H1 (cell line): Measurements from ENCODE around the gene RGS2. TPM values are rescaled to one million over a fixed set of nuclear protein-coding genes. Genes with fewer than 3 reads are reported as not detected.

Experiments used
- CTCF ChIA-PET: fragments of 300-600 bp; sonication (Branson Sonifier 250); formaldehyde crosslinking; loops from one replicate; lab custom pipeline; 2021; ENCODE audit not compliant: partially characterized antibody; lab: Charles Lee
- POLR2A ChIA-PET: fragments of 300-600 bp; sonication (Branson Sonifier 250); formaldehyde crosslinking; loops from one replicate; lab custom pipeline; 2021; ENCODE audit warnings: inconsistent platforms; ENCODE audit not compliant: partially characterized antibody; lab: Charles Lee
- DNase-seq, 2 experiments: peaks; one replicate each; pipeline versions ENCODE4 v3.0.0 to v3.0.0-alpha.2; 2010 to 2022; ENCODE audit warnings: low spot score in 2 of 2, low read depth in 1 of 2, mixed read lengths in 1 of 2
- FAIRE-seq: peaks from 2 replicates; lab custom pipeline; 2011; peaks lifted over from hg19 to GRCh38; lab: Jason Lieb, UNC
- H2AFZ ChIP-seq: 2 replicates; pipeline ENCODE4 v1.8.1; 2012; ENCODE audit warnings: low read length, inconsistent platforms
- H2AK5ac ChIP-seq: 2 replicates; pipeline ENCODE4 v1.6.1; 2013; ENCODE audit warnings: low read depth, low read length
- H2BK120ac ChIP-seq: replicated peaks from 2 replicates; pipeline ENCODE3; 2013; ENCODE audit warnings: low read depth, low read length, inconsistent platforms
- H2BK12ac ChIP-seq: 2 replicates; pipeline ENCODE4 v1.6.1; 2013; ENCODE audit warnings: low read depth, low read length
- H2BK15ac ChIP-seq: 2 replicates; pipeline ENCODE4 v1.6.1; 2013; ENCODE audit warnings: low read length
- H2BK20ac ChIP-seq: 2 replicates; pipeline ENCODE4 v1.6.1; 2013; ENCODE audit warnings: low read length
- H2BK5ac ChIP-seq: 2 replicates; pipeline ENCODE4 v1.6.1; 2013; ENCODE audit warnings: low read depth, low read length
- H3K14ac ChIP-seq: 2 replicates; pipeline ENCODE4 v1.6.1; 2013; ENCODE audit warnings: inconsistent platforms; ENCODE audit not compliant: insufficient read length
- H3K18ac ChIP-seq: 2 replicates; pipeline ENCODE4 v1.6.1; 2013; ENCODE audit warnings: low read length; ENCODE audit errors: extremely low read depth
- H3K23ac ChIP-seq: 2 replicates; pipeline ENCODE4 v1.6.1; 2013; ENCODE audit warnings: inconsistent platforms; ENCODE audit not compliant: insufficient read length
- H3K23me2 ChIP-seq: 2 replicates; pipeline ENCODE4 v1.6.1; 2013; ENCODE audit warnings: low read depth, low read length
- H3K27ac ChIP-seq: 2 replicates; pipeline ENCODE4 v1.6.1; 2011; ENCODE audit warnings: low read depth, low read length, inconsistent platforms
- H3K27me3 ChIP-seq, 4 experiments: replicated peaks in 1 of 4; 1 replicate in 1 of 4; 2 replicates in 3 of 4; pipeline versions ENCODE4 v1.6.1 to v1.8.1; 2011 to 2013; ENCODE audit warnings: low read length in 3 of 4, mild to moderate bottlenecking in 3 of 4, inconsistent platforms in 2 of 4, mixed read lengths in 2 of 4, moderate library complexity in 1 of 4; ENCODE audit not compliant: control insufficient read depth in 3 of 4, insufficient read depth in 3 of 4; ENCODE audit errors: extremely low read depth in 1 of 4
- H3K36me3 ChIP-seq, 4 experiments: 2 replicates each; pipeline versions ENCODE4 v1.6.1 to v1.8.1; 2011 to 2013; ENCODE audit warnings: mild to moderate bottlenecking in 4 of 4, low read length in 3 of 4, moderate library complexity in 2 of 4, control low read depth in 1 of 4, inconsistent platforms in 1 of 4; ENCODE audit not compliant: insufficient read depth in 4 of 4, control insufficient read depth in 2 of 4
- H3K4ac ChIP-seq: replicated peaks from 2 replicates; pipeline ENCODE3; 2013; ENCODE audit warnings: low read length, low read depth, mixed read lengths, inconsistent platforms; ENCODE audit not compliant: insufficient read length
- H3K4me1 ChIP-seq, 4 experiments: replicated peaks in 1 of 4; 1 replicate in 1 of 4; 2 replicates in 3 of 4; pipeline versions ENCODE4 v1.6.1 to v1.8.1; 2011 to 2013; ENCODE audit warnings: low read length in 3 of 4, inconsistent platforms in 2 of 4, mixed read lengths in 1 of 4; ENCODE audit not compliant: insufficient read depth in 4 of 4, control insufficient read depth in 3 of 4
- H3K4me2 ChIP-seq, 2 experiments: 2 replicates each; pipeline versions ENCODE4 v1.6.1 to v1.8.1; 2011 to 2013; ENCODE audit warnings: low read depth in 2 of 2, low read length in 2 of 2, control low read depth in 1 of 2, inconsistent platforms in 1 of 2, mild to moderate bottlenecking in 1 of 2; ENCODE audit not compliant: insufficient read depth in 1 of 2
- H3K4me3 ChIP-seq, 4 experiments: fragments of 200-600, 300-600 bp in 1 of 4; sonication (generic), shearing (Covaris generic), sonication (Bioruptor Twin) in 1 of 4; 2 replicates each; pipeline versions ENCODE4 v1.5.1 to v1.8.1; 2011 to 2016; ENCODE audit warnings: low read length in 4 of 4, low read depth in 3 of 4, control low read depth in 2 of 4, inconsistent platforms in 2 of 4, mild to moderate bottlenecking in 2 of 4, mixed read lengths in 1 of 4, moderate library complexity in 1 of 4; ENCODE audit not compliant: insufficient read depth in 2 of 4; ENCODE audit errors: extremely low read depth in 1 of 4
- H3K56ac ChIP-seq: replicated peaks from 2 replicates; pipeline ENCODE3; 2013; ENCODE audit warnings: low read depth, mild to moderate bottlenecking, mixed read lengths, low read length, inconsistent platforms; ENCODE audit not compliant: insufficient read length
- H3K79me1 ChIP-seq: 2 replicates; pipeline ENCODE4 v1.6.1; 2013; ENCODE audit warnings: low read depth, low read length, control low read depth
- H3K79me2 ChIP-seq, 2 experiments: 2 replicates each; pipeline versions ENCODE4 v1.6.1 to v1.8.1; 2012 to 2013; ENCODE audit warnings: low read length in 2 of 2, mild to moderate bottlenecking in 2 of 2, inconsistent platforms in 1 of 2; ENCODE audit not compliant: insufficient read depth in 2 of 2, control insufficient read depth in 1 of 2
- H3K9ac ChIP-seq, 4 experiments: replicated peaks in 1 of 4; 1 replicate in 1 of 4; 2 replicates in 3 of 4; pipeline versions ENCODE4 v1.6.1 to v1.8.1; 2011 to 2013; ENCODE audit warnings: low read depth in 3 of 4, low read length in 3 of 4, control low read depth in 2 of 4, mild to moderate bottlenecking in 2 of 4, moderate library complexity in 2 of 4, inconsistent platforms in 1 of 4; ENCODE audit errors: extremely low read depth in 1 of 4
- H3K9me3 ChIP-seq, 2 experiments: 2 replicates each; pipeline versions ENCODE4 v1.6.1 to v1.8.1; 2012 to 2013; ENCODE audit warnings: mild to moderate bottlenecking in 2 of 2, moderate library complexity in 2 of 2, control low read depth in 1 of 2, inconsistent platforms in 1 of 2, low read depth in 1 of 2, low read length in 1 of 2, mixed read lengths in 1 of 2; ENCODE audit not compliant: insufficient read depth in 2 of 2
- H4K20me1 ChIP-seq, 2 experiments: replicated peaks in 1 of 2; 2 replicates each; pipeline versions ENCODE3 to v1.8.1; 2011 to 2013; ENCODE audit warnings: inconsistent platforms in 2 of 2, low read length in 2 of 2, mild to moderate bottlenecking in 1 of 2; ENCODE audit not compliant: insufficient read depth in 2 of 2, control insufficient read depth in 1 of 2
- H4K5ac ChIP-seq: 2 replicates; pipeline ENCODE4 v1.6.1; 2013; ENCODE audit warnings: low read length, low read depth, mixed read lengths, inconsistent platforms; ENCODE audit not compliant: insufficient read length
- H4K8ac ChIP-seq: 2 replicates; pipeline ENCODE4 v1.8.0; 2013; ENCODE audit warnings: mild to moderate bottlenecking, moderate library complexity, low read length, inconsistent platforms; ENCODE audit not compliant: insufficient read depth; ENCODE audit errors: extremely low read depth
- H4K91ac ChIP-seq: replicated peaks from 2 replicates; pipeline ENCODE3; 2013; ENCODE audit warnings: low read length, mixed read lengths, inconsistent platforms; ENCODE audit not compliant: insufficient read length
- CBX8 ChIP-seq: fragments of 300-800, 300-1000 bp; sonication (generic); IDR thresholded peaks from 2 replicates; pipeline ENCODE4 v1.7.1; 2016; ENCODE audit warnings: low read depth, low read length, borderline replicate concordance
- CEBPB ChIP-seq: IDR thresholded peaks from 2 replicates; pipeline ENCODE4 v1.6.1; 2012; ENCODE audit warnings: low read depth, low read length
- NANOG ChIP-seq: IDR thresholded peaks from 2 replicates; pipeline ENCODE4 v1.6.1; 2011; ENCODE audit warnings: low read length, low read depth, mild to moderate bottlenecking, inconsistent platforms; ENCODE audit not compliant: insufficient read depth, poor library complexity, severe bottlenecking
- SIX5 ChIP-seq: IDR thresholded peaks from 2 replicates; pipeline ENCODE4 v1.6.1; 2011; ENCODE audit warnings: mild to moderate bottlenecking, low read depth, low read length
- whole genome bisulfite sequencing, 2 experiments: shearing (Covaris generic) in 1 of 2; methylation state at CpG; one replicate each; pipeline versions ENCODE4 v1.1.6 to v1.1.7; 2013 to 2015; ENCODE audit warnings: low lambda C conversion rate in 2 of 2, mixed read lengths in 2 of 2, inconsistent platforms in 1 of 2, low coverage in 1 of 2, missing lambda C conversion rate in 1 of 2; ENCODE audit not compliant: insufficient replicate concordance in 2 of 2, insufficient coverage in 1 of 2, insufficient read length in 1 of 2; ENCODE audit errors: extremely low coverage in 1 of 2, missing lambda C conversion rate in 1 of 2; 5-methylcytosine and 5-hydroxymethylcytosine counted together
- polyA plus RNA-seq, 7 experiments: library from polyadenylated mRNA; depleted of rRNA in 3 of 7; stranded (reverse) in 5 of 7; unstranded in 2 of 7; fragments of >200 nt in 5 of 7; fragments of 200-250 nt in 2 of 7; gene quantifications; 1 replicate in 5 of 7; 2 replicates in 1 of 7; 4 replicates in 1 of 7; pipeline versions ENCODE4 v1.2.1 to v1.2.3, GENCODE V29; 2011 to 2013; ENCODE audit warnings: missing spikeins in 2 of 7, mixed read lengths in 2 of 7
- total RNA-seq: library from RNA; stranded (reverse); fragmentation: NEBNext Ultra II Directional; extraction: Animal tissue kit (Norgen Biotek cat#: 25700); gene quantifications from 2 replicates; pipeline ENCODE4 v1.2.1, GENCODE V29; 2021

RGS2 gene
- total and polyA plus RNA-seq, 2 of the 8 experiments (the other 6 are each of a cell fraction or from before 2014, with no cell fraction given) = 9.1 to 17.0 TPM

DNA sequence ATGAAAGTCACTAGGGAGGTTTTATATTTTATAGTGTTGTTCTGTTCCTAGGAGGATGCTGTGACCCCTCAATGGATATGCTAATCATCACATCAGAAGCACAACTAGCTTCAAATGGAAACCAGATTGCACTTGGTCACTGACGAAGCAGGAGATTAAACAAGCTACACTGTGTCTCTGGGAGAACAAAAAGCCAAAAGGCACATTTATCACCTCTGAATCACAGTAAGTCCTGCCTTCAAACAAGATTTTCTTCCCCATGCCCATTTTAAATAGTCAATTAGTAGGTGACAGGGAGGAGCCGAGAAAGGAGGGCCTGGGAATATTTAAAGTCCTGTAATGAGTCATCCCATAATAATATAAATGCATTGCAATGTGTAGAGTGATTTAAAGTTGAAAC lies 38.1 kb downstream of the RGS2 start:
- DNase-seq = no peak
- TF ChIP-seq SIX5 = no peak
- TF ChIP-seq NANOG = no peak
- TF ChIP-seq CBX8 = no peak
- TF ChIP-seq CEBPB = no peak
- H4K8ac ChIP-seq = no peak overlapping the region
- H3K14ac ChIP-seq = no peak overlapping the region
- H3K4me3 ChIP-seq = no peak overlapping the region
- CTCF ChIA-PET = interaction anchor here (0.7 to 1.3 kb wide), 2 partner anchors 39 to 42 kb away, joined by 3 read pairs; no protein-coding TSS in a partner anchor
- no peaks in the 10 kb centered on the region for H4K20me1 ChIP-seq
- H3K18ac ChIP-seq = no peak overlapping the region
- no peak overlapping the region for H3K9ac ChIP-seq
- H3K23me2 ChIP-seq = no peaks in the 10 kb centered on the region; the same call in 1 of the 2 replicates
- no peak overlapping the region for H3K4me2 ChIP-seq
- no peak for FAIRE-seq
- no peak overlapping the region for H2BK12ac ChIP-seq
- H3K23ac ChIP-seq = no peak overlapping the region
- no peak overlapping the region for H2BK120ac ChIP-seq
- H3K79me1 ChIP-seq = no peaks in the 10 kb centered on the region
- POLR2A ChIA-PET = no interaction called here
- no peak overlapping the region for H4K91ac ChIP-seq
- WGBS, 2 experiments = 87% methylated on average over 2 of the region's 2 CpGs; no CpG with 5 or more reads in 1 of the 2 experiments
- no peak overlapping the region for H4K5ac ChIP-seq
- no peak overlapping the region for H2AFZ ChIP-seq
- no peak overlapping the region for H2BK20ac ChIP-seq
- H2BK15ac ChIP-seq = no peak overlapping the region
- H2AK5ac ChIP-seq = no peak overlapping the region
- no peaks in the 10 kb centered on the region for H3K79me2 ChIP-seq
- no peak overlapping the region for H3K56ac ChIP-seq
- no peaks in the 10 kb centered on the region for H3K27me3 ChIP-seq
- H3K36me3 ChIP-seq = no peaks in the 10 kb centered on the region
- no peak overlapping the region for H3K27ac ChIP-seq
- H2BK5ac ChIP-seq = no peak overlapping the region
- no peak overlapping the region for H3K4ac ChIP-seq
- H3K9me3 ChIP-seq = no peaks in the 10 kb centered on the region
- H3K4me1 ChIP-seq = no peaks in the 10 kb centered on the region; a peak in 1 of 7 replicates
